Activated naive CD8-positive, alpha-beta T cell treated with anti-CD3 and anti-CD28 coated beads, Interleukin-2, amount 50 U/mL, for 16 hours (primary cell): ENCODE data around the gene C4A.
"Not testable (repeated sequence)": the region's sequence is repeated elsewhere in the genome, so short reads cannot be mapped to it uniquely, and the experiment has no call there.

Experiments used
- DNase-seq: peaks from one replicate; pipeline ENCODE4 v3.0.0-alpha.2; 2020; ENCODE audit warnings: low read depth, low spot score

C4A gene

DNA sequence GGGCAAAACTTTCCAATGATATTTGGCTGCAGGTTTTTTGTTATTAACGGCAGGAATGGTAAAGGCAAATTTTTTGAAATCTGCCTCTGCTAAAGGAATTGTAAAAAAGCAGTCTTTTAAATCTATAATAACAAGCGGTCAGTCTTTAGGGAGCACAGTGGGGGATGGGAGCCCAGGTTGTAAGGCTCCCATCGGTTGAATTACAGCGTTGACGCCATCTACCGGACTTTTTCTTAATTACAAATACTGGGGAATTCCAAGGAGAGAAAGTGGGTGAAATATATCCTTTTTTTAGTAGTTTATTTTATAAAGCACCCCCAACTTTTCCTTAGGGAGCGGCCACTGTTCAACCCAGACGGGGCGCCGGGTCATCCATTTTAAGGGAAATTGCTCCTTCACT, 40.2 kb downstream of the C4A start:
- not testable (repeated sequence) for DNase-seq

DNA sequence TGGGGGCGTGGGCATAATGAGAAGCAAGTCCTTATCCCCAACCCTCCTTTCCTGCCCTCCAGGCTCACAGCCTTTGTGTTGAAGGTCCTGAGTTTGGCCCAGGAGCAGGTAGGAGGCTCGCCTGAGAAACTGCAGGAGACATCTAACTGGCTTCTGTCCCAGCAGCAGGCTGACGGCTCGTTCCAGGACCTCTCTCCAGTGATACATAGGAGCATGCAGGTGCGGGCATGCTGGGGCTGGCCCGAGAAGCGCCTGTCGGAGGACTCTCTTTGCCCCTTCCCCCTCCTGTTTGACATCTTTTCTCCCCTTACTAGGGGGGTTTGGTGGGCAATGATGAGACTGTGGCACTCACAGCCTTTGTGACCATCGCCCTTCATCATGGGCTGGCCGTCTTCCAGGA, 46.8 kb downstream of the C4A start:
- not testable (repeated sequence) for DNase-seq

DNA sequence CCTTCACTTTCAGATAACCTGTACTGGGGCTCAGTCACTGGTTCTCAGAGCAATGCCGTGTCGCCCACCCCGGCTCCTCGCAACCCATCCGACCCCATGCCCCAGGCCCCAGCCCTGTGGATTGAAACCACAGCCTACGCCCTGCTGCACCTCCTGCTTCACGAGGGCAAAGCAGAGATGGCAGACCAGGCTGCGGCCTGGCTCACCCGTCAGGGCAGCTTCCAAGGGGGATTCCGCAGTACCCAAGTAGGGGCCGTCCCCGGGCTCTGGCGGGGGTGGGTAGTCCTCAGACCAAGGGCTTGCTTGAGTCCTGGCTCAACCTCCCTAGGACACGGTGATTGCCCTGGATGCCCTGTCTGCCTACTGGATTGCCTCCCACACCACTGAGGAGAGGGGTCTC, 47.7 kb downstream of the C4A start:
- DNase-seq: not testable (repeated sequence)

- not testable (repeated sequence) for DNase-seq
Measured at GRCh38 chr6:32035283-32036013, 53.6 kb downstream of the C4A start.

DNA sequence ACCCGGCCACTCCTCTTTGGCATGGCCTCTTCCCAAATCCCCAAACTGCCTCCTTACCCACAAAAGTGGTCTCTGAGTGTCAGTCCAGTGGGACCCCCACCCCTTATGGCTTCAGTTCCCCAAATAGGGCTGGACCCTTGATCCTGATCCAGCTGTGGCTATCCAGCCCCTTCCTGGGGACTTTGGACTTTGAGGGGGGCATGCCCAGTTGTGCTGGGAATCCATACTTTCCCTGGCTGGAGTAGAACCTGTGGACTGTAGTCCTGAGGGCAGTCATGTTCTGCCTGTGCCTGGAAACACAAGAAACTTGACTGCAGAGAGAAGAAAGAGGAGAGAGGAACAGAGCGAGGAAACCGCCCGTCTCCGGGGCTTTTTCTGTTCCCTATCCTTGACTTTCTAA, 55.3 kb downstream of the C4A start:
- not testable (repeated sequence) for DNase-seq

GRCh38 chr6:32037598-32038524, 56.0 kb downstream of the C4A start, which contains the start of gene CYP21A2:
Gene CYP21A2 (plus strand): TSS chr6:32038415. CDS start chr6:32038423, 8 bp downstream.
- not testable (repeated sequence) for DNase-seq

GRCh38 chr6:32038878-32039277, 57.0 kb downstream of the C4A start:
- not testable (repeated sequence) for DNase-seq

DNA sequence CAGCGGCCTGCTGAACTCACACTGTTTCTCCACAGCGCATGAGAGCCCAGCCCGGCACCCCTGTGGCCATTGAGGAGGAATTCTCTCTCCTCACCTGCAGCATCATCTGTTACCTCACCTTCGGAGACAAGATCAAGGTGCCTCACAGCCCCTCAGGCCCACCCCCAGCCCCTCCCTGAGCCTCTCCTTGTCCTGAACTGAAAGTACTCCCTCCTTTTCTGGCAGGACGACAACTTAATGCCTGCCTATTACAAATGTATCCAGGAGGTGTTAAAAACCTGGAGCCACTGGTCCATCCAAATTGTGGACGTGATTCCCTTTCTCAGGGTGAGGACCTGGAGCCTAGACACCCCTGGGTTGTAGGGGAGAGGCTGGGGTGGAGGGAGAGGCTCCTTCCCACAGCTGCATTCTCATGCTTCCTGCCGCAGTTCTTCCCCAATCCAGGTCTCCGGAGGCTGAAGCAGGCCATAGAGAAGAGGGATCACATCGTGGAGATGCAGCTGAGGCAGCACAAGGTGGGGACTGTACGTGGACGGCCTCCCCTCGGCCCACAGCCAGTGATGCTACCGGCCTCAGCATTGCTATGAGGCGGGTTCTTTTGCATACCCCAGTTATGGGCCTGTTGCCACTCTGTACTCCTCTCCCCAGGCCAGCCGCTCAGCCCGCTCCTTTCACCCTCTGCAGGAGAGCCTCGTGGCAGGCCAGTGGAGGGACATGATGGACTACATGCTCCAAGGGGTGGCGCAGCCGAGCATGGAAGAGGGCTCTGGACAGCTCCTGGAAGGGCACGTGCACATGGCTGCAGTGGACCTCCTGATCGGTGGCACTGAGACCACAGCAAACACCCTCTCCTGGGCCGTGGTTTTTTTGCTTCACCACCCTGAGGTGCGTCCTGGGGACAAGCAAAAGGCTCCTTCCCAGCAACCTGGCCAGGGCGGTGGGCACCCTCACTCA, 57.7 kb downstream of the C4A start:
- not testable (repeated sequence) for DNase-seq

- DNase-seq: not testable (repeated sequence)
Measured at GRCh38 chr6:32040299-32041049, 58.6 kb downstream of the C4A start.

GRCh38 chr6:32041050-32041321, 59.1 kb downstream of the C4A start:
- DNase-seq: not testable (repeated sequence)

- not testable (repeated sequence) for DNase-seq
Measured at GRCh38 chr6:32041385-32041784, 59.5 kb downstream of the C4A start.

GRCh38 chr6:32042276-32042675, 60.4 kb downstream of the C4A start:
- DNase-seq: not testable (repeated sequence)

- DNase-seq: not testable (repeated sequence)
Measured at GRCh38 chr6:32043589-32044380, 61.9 kb downstream of the C4A start.

DNA sequence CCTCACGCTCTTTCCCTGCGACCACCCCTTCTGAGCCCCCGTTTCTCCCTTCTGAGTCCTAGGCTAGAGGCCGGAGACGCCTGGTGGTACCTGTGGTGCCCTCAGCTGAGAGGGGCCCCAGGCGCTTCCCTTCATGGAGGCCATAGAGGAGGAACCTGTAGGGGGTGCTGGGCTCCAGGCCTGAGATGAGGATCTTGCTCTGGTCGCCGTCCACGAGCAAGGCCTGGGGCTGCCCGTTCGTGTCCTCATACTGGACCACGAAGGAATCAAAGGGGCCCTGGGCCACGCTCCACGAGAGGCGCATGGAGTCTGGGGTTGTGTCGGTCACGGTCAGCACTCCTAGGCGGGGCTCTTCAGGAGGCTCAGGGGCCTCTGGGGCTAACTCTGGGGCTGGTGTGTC, 63.1 kb downstream of the C4A start:
- not testable (repeated sequence) for DNase-seq

DNA sequence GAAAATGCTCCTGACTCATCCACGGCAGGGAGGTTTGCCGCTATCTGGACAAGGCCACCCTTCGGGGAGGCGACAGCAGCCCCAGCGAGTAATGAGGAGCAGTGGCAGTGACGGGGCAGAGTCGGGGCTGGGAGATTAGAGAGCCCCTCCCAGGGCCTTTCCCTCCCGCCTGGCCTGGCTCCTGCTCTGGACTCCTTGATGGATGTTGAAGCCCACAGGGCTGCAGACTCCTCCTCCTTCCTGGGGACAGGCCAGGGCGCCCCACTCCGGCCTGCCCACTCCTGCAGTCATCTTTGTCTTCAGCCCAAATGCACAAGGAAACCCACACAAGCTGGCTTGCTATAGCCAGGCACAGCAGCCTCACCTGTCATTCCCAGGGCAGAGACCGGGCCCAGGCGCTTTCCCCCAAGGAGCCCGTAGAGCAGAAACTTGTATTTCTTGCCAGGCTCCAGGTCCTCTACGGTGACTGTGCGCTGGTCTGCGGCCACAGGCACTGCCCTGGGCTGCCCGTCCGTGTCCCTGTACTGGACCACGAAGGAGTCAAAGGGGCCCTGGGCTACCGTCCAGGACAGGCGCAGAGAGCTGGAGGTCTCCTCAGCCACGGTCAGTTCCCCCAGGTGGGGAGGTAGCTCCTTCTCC, 64.1 kb downstream of the C4A start:
- DNase-seq: no peak

- no peak for DNase-seq
Measured at GRCh38 chr6:32046450-32047083, 64.7 kb downstream of the C4A start.

GRCh38 chr6:32047084-32047478, 65.2 kb downstream of the C4A start:
- DNase-seq: no peak

DNA sequence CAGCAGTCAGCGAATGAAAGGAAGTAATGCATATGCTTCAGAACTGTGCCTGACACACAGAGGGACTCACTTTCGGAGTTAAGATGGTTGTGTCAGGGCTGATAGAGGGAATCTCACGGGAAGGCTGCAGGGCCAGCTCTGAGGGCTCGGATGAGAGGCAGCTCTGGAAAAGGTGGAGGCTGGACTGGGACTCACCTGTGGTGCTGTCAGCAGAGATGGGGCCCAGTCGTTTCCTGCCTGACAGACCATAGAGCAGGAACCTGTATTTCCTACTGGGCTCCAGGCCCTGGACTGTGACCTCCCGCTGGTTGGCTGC, 65.6 kb downstream of the C4A start:
- DNase-seq: no peak
